Stimulated activated CD8-positive, alpha-beta memory T cell treated with anti-CD3 and anti-CD28 coated beads, Interleukin-7, amount 100 ng/mL, for 24 hours (primary cell): ENCODE results near the gene MAGI1.

ENCODE experiments used
- DNase-seq: peaks from one replicate; pipeline ENCODE4 v3.0.0-alpha.2; 2020; ENCODE audit warnings: low read depth

The MAGI1 gene

DNA sequence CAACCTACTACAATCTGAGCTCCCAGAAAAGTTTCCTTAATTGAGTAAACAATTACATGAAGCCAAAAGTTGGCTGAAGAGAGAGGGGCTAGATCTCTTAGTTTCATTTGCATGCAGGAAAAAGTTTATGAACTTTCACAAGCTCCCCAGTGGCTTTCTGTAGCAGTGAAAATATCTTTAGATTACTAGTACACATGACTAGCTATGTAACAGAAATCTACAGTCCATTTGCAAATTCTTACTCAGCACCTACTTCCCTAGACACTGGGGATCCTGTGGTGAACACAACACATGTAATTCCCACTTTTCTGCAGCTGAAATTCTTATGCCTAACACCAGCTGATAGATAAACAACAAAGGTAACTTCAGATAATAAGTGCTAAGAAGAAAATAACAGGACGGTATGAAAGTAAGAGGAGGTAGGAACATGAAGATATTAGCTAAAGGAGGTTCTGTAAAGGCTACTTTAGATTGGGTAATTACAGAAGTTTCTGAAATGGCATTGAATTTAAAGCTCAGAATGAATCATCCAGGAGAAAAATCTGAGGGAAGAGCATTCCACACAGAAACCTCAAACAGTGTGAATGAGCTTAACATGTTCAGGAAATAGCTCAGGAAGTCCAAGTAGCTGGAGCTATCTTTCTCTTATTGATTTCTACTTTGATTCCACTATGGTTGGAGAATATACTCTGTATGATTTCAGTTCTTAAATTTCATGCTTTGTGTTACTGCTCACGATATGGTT is 204.8 kb downstream of the MAGI1 start:
- no peak for DNase-seq

DNA sequence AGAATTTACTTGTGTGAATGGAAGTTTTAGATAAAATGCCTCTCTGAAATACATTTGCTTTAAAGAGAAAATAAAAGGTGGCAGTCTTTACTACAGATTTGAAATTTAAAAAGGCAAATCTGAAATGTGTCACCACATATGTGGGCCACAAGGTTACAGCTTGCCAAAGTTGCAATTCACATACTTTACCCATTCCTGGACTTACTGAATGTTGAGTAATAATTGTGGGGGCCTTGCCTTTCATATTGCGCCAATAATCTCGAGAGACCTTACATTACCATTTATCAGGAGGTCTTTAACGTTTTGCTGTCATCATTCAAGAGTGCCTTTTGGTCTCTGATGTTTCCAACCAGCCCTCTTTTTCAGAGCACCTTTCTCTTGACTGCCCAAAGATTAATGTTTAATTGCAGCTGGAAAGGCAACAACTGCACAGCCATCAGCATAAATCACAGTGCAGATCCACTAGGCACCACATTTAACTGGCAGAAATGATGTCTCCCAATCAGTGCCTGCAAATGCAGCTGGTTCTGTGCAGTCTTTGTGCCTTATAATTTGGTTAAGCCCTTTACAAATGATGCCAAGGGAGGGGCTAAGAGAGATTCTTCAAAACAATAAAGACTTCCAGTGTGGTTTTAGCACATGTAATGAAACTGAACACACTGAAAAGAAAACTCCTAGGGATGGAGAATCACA is 206.8 kb downstream of the MAGI1 start:
- no peak for DNase-seq

DNA sequence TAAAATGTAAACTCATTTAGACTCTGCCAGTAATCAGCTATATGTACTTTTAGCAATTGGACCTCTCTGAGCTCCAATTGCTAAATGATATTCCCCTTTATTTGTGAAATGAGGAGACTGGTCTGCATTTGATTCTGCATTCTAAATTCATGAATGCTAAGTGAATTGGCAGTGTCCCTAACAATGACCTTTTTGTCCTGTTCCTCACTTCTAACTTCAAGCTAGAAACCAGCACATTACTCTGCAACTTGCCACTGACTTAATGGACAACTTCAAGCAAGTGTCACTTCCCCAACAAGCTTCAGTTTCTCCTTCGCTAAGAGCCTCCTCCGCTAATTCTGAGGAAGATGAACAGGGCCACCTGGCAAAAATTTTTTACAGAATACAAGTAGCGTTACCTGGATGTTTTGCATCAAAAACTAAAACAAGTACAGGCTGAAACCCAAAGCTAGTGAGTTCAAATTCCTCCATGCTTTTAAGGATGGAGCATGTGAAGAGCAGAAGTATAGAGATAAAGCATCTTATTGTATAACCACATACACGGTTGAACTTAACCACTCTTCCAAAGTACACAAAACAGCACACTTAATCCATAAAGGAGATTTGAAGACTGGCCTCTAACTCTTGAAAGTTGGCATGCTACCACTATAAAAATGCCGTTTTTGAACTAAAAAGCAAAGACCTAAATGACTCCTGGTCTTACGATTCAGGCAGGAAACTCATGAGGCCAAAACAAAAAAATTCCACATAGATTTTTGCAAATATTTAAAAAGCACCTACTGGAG is 207.6 kb downstream of the MAGI1 start:
- DNase-seq = no peak

DNA sequence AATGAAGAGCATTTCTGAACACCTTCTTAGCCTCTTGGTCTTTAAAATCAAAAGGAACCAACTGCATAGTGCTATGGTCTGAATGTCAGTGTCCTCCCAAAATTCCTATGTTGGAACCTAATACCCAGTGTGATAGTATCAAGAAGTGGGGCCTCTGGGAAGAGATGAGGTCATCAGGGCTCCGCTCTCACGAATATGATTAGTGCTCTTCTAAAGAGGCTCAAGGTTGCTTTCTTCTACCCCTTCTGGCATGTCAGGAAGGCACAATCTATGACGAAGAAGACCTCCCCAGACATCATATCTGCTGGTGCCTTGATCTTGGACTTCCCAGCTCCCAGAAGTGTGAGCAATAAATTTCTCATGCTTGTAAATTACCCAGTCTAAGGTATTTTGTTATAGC is 209.5 kb downstream of the MAGI1 start:
- DNase-seq = no peak

DNA sequence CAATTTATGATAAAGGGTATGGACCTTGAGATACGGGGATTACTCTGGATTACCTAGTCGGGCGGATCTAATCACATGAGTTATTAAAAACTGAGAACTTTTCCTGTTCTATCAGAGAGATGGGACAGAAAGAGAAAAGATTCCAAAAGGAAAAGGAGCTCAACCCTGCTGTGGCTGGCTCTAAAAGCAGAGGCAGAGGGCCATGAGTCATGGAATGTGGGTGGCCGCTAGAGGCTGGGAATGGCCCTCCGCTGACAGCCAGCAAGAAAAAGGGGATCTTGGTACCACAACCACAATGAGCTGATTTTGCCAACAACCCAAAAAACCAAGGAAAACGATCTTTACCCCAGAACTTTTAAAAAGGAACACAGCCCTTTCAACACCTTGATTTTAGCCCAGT is 210.0 kb downstream of the MAGI1 start:
- DNase-seq = no peak

DNA sequence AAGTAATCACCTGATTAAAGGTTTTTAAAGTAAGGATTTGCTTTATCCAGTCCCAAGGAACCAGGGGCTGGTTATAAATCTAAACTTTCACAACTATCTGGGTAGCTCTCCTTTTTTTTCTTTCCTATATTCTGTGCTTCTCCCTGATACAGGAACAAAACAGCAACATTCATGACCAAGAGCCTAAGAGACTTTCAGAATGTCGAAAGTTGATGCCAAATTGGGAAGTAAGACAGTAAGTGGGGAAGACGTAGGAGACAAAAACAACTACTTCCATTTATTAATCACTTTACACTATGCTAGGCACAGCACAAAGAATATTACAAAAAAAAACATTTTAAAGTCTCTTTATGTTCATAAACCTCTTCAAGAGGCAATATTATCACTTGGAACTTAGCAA is 211.6 kb downstream of the MAGI1 start:
- no peak for DNase-seq

DNA sequence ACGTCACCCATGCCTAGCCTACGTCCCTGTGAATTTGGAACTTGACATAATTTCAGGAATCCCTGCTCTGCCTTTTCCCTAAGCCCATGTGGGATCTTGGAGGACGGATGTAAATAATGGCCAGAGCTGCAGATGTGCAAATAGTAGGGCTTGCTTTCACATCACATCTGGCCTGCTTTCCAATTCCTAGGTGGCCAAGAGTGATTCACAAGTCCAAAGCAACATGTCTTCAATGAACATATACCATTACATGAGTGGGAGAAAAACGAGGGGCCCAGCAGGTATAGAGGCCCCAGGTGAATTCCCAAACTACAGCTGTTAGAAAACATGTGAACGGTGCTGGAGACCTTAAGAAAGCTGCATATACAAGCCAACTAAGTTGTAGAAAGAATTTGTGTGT is 214.6 kb downstream of the MAGI1 start:
- DNase-seq = no peak

DNA sequence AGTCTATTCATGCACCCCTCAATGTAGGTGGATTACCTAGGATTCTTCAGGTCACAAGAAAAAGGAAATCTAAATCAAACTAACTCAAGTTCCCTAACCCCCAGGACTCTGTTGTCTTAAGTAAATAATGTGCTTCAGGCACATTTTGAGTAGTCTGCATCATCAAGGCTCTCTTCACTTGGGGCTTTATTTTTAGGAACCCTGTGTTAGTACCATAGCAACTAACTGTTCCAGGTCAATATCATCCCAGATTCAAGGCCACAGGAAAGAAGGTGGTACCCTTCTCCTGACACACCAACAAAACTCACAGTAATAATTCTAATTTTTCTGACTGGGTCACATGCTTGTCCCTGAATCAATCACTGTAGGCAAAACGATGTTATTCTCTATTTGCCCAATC is 218.1 kb downstream of the MAGI1 start:
- DNase-seq = no peak

DNA sequence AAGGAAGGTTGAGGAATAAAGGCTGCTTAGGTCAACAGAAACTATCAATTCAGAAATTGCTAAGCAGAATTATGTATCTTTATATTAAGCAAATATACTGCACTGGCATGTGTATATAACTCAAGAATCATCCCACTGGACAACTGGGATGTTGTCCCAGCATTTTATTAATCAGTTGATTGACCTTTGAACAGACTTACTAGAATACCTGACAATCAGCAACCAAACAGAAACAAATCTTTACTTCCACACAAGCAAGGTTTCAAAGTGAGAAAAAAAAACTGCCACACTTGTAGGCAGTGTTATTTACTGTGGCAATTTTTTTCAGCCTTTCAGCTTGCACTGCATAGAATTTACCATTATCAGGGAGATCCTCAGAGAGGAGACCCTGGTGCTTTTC is 218.8 kb downstream of the MAGI1 start:
- no peak for DNase-seq

DNA sequence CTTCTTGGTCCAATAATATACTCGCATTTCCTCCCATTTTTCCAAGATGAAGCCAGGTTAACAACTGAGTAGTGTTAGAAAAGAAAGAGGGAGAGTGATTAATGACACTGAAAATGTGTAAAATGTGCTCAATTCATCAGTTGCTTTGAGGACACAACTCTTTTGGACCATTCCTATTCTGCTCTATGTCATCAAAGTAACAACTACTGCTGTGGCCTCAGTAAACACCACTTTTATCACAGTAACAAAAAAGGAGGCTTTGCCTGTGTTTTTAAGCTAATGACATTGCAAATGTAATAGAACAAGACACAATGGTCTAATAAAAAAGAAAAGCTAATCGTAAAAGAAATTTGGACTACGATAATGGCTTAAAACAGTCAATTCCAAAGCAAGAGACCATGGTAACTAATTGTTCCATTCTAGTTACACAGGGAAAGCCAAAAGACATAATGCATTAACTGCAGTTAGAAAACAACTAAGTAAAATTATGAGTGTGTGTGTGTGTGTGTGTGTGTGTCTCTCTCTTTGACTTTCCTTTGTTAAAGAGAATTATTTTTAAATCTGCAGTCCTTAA is 221.1 kb downstream of the MAGI1 start:
- DNase-seq = no peak

DNA sequence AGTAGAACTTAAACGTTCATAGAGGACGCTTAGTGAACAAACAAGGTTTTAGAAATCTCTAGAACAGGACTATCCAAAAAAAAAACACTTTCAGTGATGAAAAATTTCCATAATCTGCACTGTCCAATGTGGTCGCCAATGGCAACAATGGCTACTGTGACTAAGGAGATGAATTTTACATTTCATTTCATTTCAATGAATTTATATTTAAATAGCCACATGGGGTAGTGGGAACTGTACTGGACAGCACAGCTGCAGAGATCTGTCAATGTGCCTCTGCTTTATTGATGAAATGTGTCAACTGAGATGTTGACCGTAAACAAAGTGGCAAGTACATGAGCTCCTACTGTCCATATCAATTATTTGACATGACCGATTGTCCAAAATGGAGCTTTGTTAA is 222.5 kb downstream of the MAGI1 start:
- DNase-seq = no peak

DNA sequence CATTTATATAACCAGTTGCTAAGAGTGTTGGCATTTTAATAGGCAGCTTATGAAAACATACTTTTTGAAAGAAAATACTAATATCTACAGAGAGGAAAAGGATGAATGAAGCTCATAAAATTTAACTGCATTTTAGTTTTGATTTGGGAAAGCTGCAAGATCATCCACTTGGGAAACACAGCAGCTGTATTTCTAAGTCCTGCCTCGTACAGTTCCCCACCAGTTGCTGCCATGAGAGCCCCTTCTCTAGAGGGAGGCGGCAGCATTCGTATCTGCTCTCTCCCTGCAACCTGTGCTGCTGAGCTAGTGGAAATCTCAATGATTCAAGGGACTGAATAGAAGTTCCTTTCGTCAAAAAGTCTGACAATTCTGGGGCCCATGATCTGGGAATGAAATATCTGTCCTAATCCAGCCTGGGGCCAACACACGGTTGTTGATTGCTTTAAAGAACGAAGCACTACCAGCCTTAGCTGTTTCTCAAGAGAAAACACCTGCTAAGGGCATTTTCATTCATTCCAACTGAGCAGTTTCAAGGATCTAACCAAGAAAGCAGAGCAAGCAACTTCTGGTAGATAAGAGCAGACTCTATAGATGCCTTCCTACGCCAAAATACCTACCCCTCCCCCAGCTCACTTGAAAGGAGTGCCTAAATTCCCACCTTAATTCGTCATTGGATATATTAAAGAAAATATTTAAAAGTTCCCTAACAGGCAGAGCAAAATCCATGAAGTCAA is 223.7 kb downstream of the MAGI1 start:
- DNase-seq = no peak

DNA sequence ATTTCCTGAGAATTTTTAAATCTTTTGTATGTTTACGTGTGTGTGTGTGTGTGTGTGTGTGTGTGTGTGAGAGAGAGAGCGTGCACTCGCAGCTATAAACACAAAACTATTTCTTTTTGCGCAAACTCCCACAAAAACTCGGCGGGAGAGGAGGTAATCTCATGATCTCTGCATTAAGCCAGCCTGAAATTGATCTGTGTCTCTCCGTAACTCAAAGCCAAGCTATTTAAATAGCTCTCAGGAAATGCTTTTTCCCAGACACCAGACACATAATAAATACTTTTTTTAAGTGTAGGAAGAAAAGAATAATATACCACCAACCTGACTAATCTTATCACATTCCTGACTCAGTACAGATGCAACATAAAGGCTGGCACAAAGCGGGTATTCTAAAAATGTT is 226.8 kb downstream of the MAGI1 start:
- no peak for DNase-seq

DNA sequence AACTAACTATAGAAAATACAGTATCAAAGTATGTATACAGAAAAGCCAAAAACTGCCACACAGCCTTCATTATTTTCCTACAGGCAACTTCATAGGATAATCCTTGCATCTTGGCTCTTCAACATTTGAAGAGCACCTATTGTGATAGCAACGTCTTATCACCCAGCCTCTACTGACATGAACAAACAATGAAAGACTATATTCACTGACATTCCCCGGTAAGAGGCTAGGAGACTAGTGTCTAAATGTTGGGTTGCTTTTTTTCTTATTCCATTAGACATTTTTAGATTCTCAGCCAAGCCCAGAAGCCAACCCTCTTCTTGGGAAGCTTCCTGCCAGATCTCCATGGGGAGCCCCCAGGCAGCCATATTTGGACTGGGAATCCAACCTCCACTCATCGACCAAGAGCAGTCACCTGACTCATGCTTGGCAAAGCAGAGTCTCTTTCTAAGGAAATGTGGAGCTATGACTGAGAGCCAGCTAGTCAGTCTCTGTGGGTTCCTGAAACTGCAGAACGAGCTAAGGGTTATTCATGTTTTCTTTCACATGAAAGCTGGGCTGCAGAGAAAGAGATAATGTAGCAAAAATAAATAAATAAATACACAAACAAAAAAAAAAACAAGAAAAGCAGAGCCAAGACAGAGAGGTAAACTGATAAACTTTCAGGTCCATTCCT is 227.5 kb downstream of the MAGI1 start:
- no peak for DNase-seq

DNA sequence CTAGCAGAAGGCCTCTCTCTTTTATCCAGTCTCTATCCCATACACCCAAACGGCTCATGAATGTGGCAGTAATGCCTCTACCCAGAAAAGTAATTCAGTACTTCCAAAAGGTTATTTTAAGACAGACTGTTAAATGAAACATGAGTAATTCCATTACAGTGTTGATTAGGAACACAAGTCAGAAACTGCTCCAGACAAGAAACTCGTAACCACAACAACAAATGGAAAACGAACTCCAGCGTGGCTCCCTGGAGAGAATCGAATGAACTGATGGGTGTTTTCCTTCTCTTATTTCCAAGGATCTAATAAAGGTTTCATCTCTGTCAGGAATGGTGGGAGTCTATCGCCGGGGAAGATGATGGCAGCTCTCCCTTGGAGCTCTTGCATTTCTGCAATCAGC is 228.4 kb downstream of the MAGI1 start:
- DNase-seq = no peak

DNA sequence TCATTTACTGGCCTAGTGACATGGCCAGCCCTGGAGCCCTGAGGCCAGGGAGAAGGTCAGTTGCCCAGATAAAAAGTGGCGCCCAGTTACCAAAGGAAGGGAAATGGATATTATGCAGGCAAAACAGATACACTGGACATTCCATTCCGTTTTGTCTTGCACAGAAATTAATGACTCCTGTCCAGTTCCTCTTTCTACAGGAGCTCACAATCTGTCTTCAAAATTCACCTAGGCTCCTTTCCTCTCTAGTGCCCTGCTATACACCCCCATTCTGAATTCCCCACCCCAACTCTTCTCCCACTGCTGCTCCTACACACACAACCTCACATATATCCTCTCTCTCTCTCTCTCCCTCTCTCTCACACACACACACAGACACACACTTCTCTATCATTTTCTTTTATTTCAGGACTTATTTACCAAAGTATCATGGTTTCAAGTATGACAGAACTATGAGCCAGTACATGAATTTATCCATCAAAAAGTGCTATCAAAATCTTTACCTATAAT is 229.0 kb downstream of the MAGI1 start:
- no peak for DNase-seq

DNA sequence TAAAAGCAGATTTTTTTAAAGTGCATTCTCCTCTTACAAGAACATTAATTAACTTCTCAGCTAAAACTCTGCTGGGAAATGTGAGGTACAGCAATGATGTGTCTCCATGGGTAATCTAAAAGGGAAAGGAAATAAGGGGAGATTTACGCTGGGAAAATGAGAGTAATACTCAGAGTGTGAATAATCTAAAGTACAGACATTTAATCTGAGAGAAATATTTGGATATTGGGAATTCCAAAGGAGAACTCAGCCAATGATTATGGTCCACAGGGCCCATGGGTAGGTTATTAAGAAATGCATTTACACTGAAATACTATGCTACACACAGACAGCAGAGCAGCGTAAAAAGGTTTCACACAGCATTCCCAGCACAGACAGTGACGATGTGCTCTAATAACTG is 229.9 kb downstream of the MAGI1 start:
- no peak for DNase-seq

DNA sequence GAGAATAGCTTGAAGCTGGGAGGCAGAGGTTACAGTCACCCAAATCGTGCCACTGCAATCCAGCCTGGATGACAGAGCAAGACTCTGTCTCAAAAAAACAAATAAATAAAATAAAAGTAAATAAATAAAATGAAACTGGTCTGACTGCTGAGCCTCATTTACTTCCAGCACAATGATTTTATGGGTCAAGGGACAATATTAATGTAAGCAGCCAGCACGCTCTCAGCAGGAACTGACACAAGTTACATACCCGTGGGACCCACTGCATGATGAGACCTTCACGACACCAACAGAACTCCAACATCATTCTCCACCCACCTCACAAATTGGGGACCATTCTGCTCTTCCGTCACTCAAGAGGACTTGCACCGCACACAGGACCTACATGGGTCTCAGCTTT is 230.3 kb downstream of the MAGI1 start:
- no peak for DNase-seq

DNA sequence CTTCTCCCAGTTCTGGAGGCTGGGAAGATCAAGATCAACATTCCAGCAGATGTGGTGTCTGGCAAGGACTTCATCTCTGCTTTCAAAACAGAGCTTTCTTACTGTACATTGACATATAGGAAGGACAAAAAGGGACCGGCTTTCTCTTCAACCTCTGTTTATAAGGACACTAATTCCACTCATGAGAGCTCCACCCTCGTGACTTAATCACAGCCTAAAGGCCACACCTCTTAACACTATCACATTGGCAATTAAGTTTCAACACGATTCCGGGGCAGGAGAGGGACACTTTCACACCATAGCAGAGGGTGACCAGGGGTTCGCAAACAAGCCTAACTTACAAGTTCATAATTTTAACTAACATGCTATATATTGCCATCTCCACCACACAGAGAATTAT is 231.5 kb downstream of the MAGI1 start:
- DNase-seq = no peak

DNA sequence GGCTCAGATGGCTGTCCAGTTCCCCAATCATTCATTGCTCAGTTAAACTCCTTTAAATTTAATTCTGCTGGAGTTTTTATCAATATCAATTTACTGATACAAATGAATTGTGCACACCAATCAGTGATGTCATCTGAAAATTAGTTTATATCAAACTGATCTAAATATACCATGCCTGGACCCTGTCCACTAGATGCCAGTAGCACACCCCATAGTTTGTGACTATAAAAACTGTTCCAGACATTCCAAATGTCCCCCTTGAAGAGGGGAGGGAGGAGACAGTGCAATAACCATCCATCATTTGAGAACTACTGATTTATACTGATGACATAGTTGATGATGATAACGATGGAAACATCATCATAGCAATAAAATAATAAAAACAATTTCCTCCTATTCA is 232.1 kb downstream of the MAGI1 start:
- DNase-seq = no peak

DNA sequence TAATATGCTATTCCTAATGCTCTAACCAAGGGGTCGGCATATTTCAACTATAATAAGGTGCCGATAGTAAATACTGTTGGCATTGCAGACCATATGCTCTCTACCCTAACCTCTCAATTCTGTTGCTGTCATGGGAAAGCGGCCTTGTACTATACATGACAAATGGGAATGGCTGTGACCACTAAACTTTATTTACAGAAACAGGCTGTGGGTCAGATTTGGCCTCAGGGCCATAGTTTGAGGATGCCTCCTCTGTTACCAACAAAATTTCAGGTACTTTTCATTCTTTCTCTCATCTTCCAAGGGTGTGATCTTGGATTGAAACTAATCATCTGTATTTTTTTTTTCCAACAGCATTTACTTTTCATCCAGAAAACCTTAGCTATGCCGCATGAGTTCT is 242.0 kb downstream of the MAGI1 start:
- no peak for DNase-seq
